Sigmoid colon (tissue), 7 donors: ENCODE results near the gene HDAC3. TPM values are rescaled to one million over a fixed set of nuclear protein-coding genes. Genes with fewer than 3 reads are reported as not detected.

Experiments
- DNase-seq: peaks from one replicate; pipeline ENCODE4 v3.0.0-alpha.2; 2019
- H3K27ac ChIP-seq, 4 donors: fragments of 200-600 bp; sonication (generic); one replicate each; pipeline ENCODE4 v1.5.1; 2016 to 2019; ENCODE audit warnings: mild to moderate bottlenecking in 1 of 4
- H3K27me3 ChIP-seq, 3 donors: fragments of 200-600 bp; sonication (generic); one replicate each; pipeline ENCODE4 v1.5.1; 2019; ENCODE audit warnings: mild to moderate bottlenecking in 1 of 3
- H3K36me3 ChIP-seq, 4 donors: fragments of 200-600 bp; sonication (generic); one replicate each; pipeline ENCODE4 v1.5.1; 2016 to 2019
- H3K4me1 ChIP-seq, 4 donors: fragments of 200-600 bp; sonication (generic); one replicate each; pipeline ENCODE4 v1.5.1; 2017 to 2019
- H3K4me3 ChIP-seq, 4 donors: fragments of 200-600 bp; sonication (generic); one replicate each; pipeline ENCODE4 v1.5.1; 2017 to 2019; ENCODE audit warnings: mild to moderate bottlenecking in 2 of 4, moderate library complexity in 1 of 4
- H3K9me3 ChIP-seq, 4 donors: fragments of 200-600 bp in 3 of 4; sonication (generic) in 3 of 4; one replicate each; pipeline versions ENCODE4 v1.5.1 to v1.6.1; 2013 to 2019
- CTCF ChIP-seq, 4 experiments: fragments of 450-650 bp in 3 of 4; fragments of 200-600 bp in 1 of 4; IDR thresholded peaks; one replicate each; pipeline ENCODE4 v1.5.1; 2016 to 2019; ENCODE audit warnings: antibody characterized with exemption in 4 of 4, mild to moderate bottlenecking in 3 of 4, moderate library complexity in 2 of 4
- EP300 ChIP-seq, 4 donors: sonication (generic); formaldehyde crosslinking; IDR thresholded peaks; one replicate each; pipeline ENCODE4 v1.6.1; 2017; ENCODE audit warnings: antibody characterized with exemption in 4 of 4
- POLR2A ChIP-seq, 2 donors: fragments of 450-650 bp; IDR thresholded peaks; one replicate each; pipeline ENCODE4 v1.6.1; 2016; ENCODE audit warnings: antibody characterized with exemption in 2 of 2, mild to moderate bottlenecking in 2 of 2, moderate library complexity in 2 of 2
- POLR2AphosphoS5 ChIP-seq, 4 donors: sonication (generic); formaldehyde crosslinking; IDR thresholded peaks; one replicate each; pipeline ENCODE4 v1.6.1; 2017; ENCODE audit warnings: antibody characterized with exemption in 4 of 4
- WGBS, 2 donors: extraction: QIAGEN DNeasy Blood & Tissue Kit; methylation state at CpG; one replicate each; pipeline ENCODE4 v1.1.7; 2013; 5-methylcytosine and 5-hydroxymethylcytosine counted together
- intact Hi-C: fragments of 100-400 bp; cut with DNase I; formaldehyde crosslinking; loops from one replicate; pipeline ENCODE4 v1.15.1; 2023
- polyA plus RNA-seq, 3 donors: library from polyadenylated mRNA; stranded (reverse); fragments of 200-250 nt; gene quantifications; one replicate each; pipeline ENCODE4 v1.2.3, GENCODE V29; 2013
- total RNA-seq, 4 donors: library from RNA; depleted of rRNA; stranded (reverse); fragments of >200 nt; gene quantifications; one replicate each; pipeline ENCODE4 v1.1.0, GENCODE V29; 2016
- donor health status: healthy with polysubstance abuse.
- donor health status: Bipolar disorder and iron deficiency.
- donor health status: healthy.

The HDAC3 gene
- total RNA-seq (10 to 100 TPM; 32.4 to 51.5 (median 38.2) TPM), polyA plus RNA-seq (10 to 100 TPM; 33.0 to 51.1 (median 37.7) TPM)

DNA sequence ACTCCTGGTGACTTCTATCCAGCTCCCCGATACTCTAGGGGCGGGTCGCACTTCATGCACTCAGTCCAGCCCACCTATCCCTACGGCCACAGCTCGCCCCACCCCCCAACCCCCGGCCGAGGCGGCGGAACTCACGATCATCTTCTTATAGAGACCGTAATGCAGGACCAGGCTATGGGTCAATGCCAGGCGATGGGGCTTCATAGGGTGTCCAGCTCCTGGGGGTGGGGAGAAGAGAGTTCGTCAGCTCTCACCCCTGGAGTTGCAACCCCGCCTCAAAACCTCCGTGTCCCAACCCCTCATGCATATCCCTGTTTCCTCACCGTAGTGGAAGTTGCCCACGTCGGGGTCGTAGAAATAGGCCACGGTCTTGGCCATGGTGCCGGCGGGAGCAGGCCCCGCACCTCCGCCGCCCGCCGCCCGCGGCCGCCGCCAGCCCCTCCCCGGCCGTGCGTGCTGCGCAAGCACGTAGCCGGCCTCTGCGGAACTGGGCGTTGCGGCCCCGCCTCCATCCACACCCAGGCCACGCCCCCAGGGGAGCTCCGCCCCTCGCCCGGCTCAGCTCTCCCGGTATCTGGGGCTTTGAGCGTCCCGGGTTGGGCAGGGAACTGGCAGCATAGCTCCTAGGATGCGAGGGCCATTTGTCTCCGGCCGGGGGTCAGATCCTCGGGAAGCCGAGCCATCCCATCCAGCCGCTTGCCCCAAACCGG, at the start of gene HDAC3, which contains the start of gene RELL2:
Gene HDAC3 (minus strand): TSS at position 437 of the 710 bp plus-strand sequence. CDS start 59 bp downstream, at position 378.
Gene RELL2 (plus strand): TSS at position 585 of the 710 bp plus-strand sequence. CDS start 1,229 bp downstream, outside the sequence.
- Histone ChIP-seq H3K4me1 (peaks cover 0 to 42% (median 30%) of the 10 kb centered on the region in 4 donors), H3K27ac (peak within 1 kb of the TSS; percentile 75 to 84 (median 77)), H3K36me3 (peaks cover 0 to 8% (median 3%) of the 10 kb centered on the region in 4 donors), H3K27me3 (peaks cover 0 to 17% (median 7%) of the 10 kb centered on the region in 3 donors), H3K9me3 (no peaks in the 10 kb centered on the region), H3K4me3 (peak within 1 kb of the TSS; percentile 72 to 88 (median 80))
- WGBS, 2 donors = 0 to 1% methylated on average over 55 of the region's 55 CpGs
- TF ChIP-seq EP300 (IDR thresholded peaks at IDR 0.05) = no peak
- peak; percentile 53 to 91 (median 79) for TF ChIP-seq POLR2AphosphoS5 (IDR thresholded peaks at IDR 0.05)
- no peak for TF ChIP-seq CTCF (IDR thresholded peaks at IDR 0.05)
- TF ChIP-seq POLR2A (IDR thresholded peaks at IDR 0.05) = peak in 1 of 2 donors; percentile 59
- intact Hi-C loops = loop anchor here (1.0 kb wide), 1 partner anchor 17 kb away; no protein-coding TSS in a partner anchor
- DNase-seq = peak; percentile 96

DNA sequence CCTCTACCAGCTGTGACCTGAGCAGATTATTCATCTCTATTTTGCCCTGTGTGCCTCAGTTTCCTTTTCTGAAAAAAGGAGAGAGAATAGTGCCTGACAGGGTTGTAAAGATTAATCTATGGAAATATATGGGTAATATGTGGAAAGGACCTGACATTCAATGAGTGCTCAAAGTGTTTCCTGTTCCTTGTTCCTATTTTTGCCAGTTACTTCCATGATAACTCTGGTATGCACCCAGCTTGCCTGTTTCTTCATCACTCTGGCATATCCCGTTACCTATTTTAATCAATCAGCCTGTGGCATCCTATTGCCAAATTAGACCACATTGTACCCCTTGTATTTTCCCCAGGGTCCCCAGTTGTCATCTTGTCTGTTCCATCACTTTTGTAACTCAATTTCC, 48.9 kb upstream of the HDAC3 start:
- no peaks in the 10 kb centered on the region for H3K9me3 ChIP-seq
- intact Hi-C loops = no loop called here
- peaks cover 0 to 19% (median 16%) of the 10 kb centered on the region in 4 donors for H3K4me1 ChIP-seq
- H3K27me3 ChIP-seq = no peaks in the 10 kb centered on the region
- no peak overlapping the region for H3K4me3 ChIP-seq
- no peak for DNase-seq
- H3K36me3 ChIP-seq = no peaks in the 10 kb centered on the region
- TF ChIP-seq POLR2AphosphoS5 (IDR thresholded peaks at IDR 0.05) (no peak), CTCF (IDR thresholded peaks at IDR 0.05) (no peak), POLR2A (IDR thresholded peaks at IDR 0.05) (no peak), EP300 (IDR thresholded peaks at IDR 0.05) (no peak)
- WGBS, 2 donors = 85 to 94% methylated on average over 1 of the region's 1 CpG
- H3K27ac ChIP-seq = no peak overlapping the region

DNA sequence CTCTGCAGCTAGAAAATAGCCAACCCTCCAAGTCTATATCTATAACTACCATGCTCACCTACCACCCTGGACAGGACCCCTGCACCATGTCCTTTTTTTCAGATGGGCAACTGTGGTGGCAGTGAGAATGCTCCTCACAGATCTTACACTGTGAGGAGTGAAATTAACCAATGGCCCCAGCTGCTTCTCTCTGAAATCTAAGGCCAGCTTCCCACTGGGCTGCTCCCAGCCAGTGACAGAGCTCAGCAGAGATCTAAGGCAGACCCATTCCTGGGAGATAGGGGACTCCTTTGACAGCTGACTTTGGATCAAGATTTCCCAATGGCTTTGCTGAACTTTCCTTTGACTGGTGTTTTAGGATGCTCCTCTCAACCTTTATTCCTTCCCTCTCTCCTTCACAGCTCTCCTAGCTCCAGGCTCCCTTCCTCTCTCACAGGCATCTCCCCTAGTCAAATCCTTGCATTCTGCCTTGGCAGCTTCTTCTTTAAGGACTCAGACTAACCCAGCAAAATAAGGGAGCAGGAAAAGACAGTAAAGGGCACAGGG, 47.0 kb upstream of the HDAC3 start:
- H3K4me3 ChIP-seq = no peak overlapping the region
- no peaks in the 10 kb centered on the region for H3K27me3 ChIP-seq
- no peak overlapping the region for H3K27ac ChIP-seq
- H3K9me3 ChIP-seq = no peaks in the 10 kb centered on the region
- peaks cover 0 to 19% (median 16%) of the 10 kb centered on the region in 4 donors for H3K4me1 ChIP-seq
- intact Hi-C loops = no loop called here
- H3K36me3 ChIP-seq = no peaks in the 10 kb centered on the region
- DNase-seq = no peak
- no peak for TF ChIP-seq EP300 (IDR thresholded peaks at IDR 0.05)
- no peak for TF ChIP-seq POLR2AphosphoS5 (IDR thresholded peaks at IDR 0.05)
- no peak for TF ChIP-seq CTCF (IDR thresholded peaks at IDR 0.05)
- TF ChIP-seq POLR2A (IDR thresholded peaks at IDR 0.05) = no peak

DNA sequence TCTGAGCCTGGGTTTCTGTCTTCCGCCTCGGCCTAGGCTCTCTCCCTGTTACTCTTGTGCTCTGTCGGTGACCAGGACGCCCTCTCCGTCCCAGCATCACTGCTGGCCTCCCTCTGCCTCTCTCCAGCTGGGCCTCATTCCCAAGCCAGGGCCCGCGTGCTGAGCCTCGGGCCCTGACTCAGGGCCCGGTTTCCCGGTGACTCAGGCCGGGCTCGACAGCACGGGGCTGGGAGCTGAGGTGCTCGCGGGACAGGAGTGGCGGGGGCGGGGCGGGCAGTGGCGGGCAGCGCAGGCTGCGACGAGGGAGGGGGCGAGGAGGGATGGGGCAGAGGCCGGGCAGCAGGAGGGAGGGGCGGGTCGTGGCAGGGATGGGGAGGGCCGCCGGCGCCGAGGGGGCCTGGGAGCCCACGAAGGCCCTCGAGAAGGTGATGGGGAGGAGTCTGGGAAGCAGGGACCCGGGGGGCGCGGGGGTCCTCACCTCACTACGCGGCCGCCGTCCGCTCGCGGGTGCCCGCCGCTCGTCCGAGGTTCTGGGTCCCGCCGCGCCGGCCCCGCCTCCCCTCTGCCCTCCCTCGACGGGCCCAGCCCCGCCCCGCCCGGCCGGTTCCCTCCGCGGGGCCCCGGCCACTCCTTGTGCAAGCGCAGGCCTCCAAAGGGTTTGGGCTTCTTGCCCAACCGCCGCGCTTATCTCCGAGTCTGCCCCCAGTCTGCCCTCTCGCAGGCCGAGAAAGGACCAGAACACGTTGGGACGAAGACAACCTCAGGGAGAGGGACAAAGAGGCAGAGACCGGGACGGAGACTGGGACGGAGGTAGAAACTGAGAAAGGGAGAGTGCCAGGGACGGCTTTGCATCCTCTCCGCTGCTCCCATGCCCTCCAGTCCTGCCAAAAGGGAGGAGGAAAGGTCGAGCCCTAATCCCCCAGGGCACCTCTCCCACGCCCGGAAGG, 45.3 kb upstream of the HDAC3 start, which contains the start of gene ARAP3:
Gene ARAP3 (minus strand): TSS at position 536 of the 947 bp plus-strand sequence. CDS start 1,744 bp downstream, outside the sequence.
- intact Hi-C loops = no loop called here
- no peaks in the 10 kb centered on the region for H3K9me3 ChIP-seq
- peaks cover 0 to 19% (median 16%) of the 10 kb centered on the region in 4 donors for H3K4me1 ChIP-seq
- peak in 2 of 4 donors; percentile 19 to 46 for TF ChIP-seq POLR2AphosphoS5 (IDR thresholded peaks at IDR 0.05)
- TF ChIP-seq POLR2A (IDR thresholded peaks at IDR 0.05) = no peak
- peak within 1 kb of the TSS; percentile 41 to 63 (median 56) for H3K4me3 ChIP-seq
- H3K36me3 ChIP-seq = no peaks in the 10 kb centered on the region
- 2 to 6% methylated on average over 77 of the region's 77 CpGs for WGBS, 2 donors
- DNase-seq = peak; percentile 90
- H3K27ac ChIP-seq = peak within 1 kb of the TSS; percentile 63 to 74 (median 68)
- H3K27me3 ChIP-seq = no peaks in the 10 kb centered on the region
